GM19438 (cell line): ENCODE data around the gene SLC29A1.
A peak's percentile ranks its signal among the peaks of the same experiment; 100 is the strongest.
"Not testable (repeated sequence)": the region's sequence is repeated elsewhere in the genome, so short reads cannot be mapped to it uniquely, and the experiment has no call there.

Experiments
- ATAC-seq: cut with Tn5 transposase; IDR thresholded peaks from one replicate; pipeline ENCODE4 v1.9.1; 2021; ENCODE audit warnings: low read depth; ENCODE audit not compliant: unreplicated experiment

SLC29A1 gene

DNA sequence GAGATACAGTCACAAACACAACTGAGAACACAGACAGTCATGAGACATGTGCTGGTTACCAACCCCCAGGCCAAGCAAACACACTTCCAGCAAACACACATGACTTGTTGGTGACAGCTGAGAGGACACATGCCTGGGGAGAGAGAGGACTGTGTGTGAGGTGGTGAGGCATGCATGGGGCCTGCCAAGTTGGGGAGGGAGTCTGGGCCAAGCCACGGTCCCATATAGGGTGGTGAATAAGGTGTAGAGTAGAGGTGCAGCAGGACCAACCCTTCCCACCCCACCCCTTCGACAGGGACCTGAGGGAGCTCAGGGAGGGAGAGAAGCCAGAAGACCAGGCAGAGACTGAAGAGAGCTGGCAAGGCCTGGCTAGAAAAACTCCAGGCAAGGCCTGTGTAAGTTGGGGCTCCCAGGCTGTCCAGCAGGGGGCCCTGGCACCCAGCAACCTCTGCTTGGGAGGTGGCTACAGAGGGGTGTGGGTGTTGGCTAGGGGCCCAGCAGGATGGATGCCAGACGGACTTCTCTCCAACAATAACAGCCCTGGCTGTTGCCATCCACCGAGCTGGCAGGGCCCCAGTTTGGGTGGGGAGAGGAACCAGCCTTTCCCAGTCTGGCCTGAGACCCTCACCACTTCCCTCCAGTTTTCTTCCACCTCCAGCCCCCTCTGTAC, 2.0 kb upstream of the SLC29A1 start:
- peak; percentile 45 for ATAC-seq

DNA sequence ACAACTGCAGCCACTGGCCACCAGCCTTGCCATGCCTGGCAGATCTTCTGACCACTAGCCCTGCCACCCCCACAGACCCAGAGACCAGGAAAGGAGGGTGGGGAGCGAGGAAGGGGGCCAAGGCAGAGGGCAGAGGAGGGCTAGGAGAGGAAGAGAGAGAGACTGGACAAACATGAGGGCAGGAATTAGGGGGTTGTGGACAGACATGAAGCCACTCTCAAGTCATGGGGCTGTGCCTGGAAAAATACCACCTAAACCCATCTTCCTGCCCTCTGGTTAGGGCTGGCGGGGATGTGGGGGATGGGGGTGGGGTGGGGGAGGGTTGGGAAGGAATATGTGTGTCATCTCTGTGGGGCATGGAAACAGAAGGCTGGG, 1.4 kb upstream of the SLC29A1 start:
- no peak for ATAC-seq

DNA sequence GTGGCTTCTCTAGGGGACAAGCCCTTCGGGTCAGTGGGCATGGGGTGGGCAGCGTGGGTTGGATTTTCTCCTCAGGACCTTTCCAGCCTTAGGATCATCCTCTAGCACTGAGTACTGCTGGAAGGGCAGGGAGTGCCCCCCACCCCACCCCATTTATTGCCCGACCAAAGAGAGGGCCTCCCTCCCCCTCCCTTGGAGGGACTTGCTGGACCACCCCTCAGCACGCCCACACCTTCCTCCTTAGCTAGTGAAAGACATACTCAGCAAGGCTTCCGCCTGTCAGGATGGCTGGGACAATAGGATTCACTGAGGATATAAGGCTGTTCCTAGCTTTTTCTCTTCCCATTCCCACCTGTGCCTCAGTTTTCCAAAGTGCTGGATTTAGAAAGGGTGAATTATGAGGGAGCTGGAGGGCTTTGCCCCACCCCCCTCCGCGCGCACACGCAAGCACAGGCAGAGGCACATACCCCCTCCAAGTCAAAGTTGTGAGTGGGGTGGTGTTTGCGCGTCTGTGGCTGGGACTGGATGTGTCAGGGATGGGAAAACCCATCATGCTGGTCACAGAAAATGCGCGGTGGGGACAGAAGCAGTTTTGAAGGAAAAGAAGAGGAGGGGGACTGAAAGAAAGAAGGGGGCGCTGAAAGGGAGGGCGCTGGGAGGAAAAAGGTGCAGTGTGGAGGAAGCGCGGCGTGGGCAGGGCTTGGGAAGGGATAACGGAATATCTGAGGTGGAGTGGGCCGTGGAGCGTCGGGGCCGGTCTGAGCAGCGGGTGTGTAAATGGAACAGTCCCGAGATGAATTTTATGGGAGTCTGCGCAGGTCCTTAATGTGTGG, 693 bp upstream of the SLC29A1 start:
- no peak for ATAC-seq

DNA sequence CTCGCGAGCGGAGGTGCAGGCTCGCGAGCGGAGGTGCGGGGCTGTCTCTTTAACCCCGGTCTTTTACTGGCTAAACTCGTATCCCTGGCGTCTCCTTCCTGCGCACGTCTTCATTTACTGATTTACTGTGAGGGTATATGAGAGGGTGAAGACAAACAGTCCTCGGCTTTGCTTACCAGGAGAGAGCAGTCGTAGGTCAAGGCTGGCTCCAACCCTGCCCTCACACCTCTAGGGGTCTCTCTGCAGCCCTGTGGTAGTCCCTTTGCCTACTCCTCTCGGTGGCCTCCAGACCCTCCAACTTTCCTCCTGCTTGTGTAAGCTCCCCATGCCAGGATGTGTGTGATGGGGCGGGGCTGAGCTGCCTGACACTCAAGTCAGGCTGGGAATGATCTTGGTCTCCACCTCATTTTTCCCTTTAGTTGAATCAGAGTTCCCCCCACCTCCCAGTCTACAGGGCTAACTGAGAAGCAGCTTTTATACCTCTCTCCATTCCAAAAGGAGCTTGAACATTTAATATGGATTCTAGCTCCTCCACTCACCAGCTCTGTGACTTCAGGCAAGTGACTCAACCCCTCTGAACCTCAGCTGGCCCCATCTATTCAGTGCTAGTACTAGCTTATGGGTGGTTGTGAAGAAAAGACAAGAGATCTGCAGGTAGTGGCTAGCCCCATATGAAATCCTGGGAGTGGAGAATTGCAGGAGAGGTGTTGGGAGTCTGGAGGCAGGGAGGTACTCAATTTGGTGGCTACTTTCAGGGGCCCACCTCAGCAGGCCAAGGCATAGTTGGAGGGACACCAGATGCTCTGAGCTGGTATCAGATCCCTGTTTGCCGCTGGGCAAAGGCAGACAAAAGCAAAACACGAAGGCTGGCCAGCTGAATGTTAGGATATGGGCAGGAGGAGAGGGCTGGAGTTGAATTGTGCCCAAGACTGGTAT, 902 bp downstream of the SLC29A1 start:
- peak; percentile 13 for ATAC-seq

DNA sequence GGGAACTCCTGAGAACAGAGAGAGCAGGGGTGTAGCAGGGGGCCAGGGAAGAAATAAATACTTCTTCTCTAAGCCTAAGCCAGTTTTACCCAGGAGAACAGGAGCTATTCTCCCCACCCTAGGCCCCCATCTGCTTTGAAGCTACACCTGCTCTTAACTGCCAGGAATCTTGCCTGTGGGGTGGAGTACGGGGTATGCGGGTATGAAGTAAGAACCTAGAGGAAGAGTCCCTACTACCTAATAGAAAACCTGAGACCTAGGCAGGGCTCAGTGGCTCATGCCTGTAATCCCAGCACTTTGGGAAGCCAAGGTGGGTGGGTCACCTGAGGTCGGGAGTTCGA, 1.5 kb downstream of the SLC29A1 start:
- no peak for ATAC-seq

DNA sequence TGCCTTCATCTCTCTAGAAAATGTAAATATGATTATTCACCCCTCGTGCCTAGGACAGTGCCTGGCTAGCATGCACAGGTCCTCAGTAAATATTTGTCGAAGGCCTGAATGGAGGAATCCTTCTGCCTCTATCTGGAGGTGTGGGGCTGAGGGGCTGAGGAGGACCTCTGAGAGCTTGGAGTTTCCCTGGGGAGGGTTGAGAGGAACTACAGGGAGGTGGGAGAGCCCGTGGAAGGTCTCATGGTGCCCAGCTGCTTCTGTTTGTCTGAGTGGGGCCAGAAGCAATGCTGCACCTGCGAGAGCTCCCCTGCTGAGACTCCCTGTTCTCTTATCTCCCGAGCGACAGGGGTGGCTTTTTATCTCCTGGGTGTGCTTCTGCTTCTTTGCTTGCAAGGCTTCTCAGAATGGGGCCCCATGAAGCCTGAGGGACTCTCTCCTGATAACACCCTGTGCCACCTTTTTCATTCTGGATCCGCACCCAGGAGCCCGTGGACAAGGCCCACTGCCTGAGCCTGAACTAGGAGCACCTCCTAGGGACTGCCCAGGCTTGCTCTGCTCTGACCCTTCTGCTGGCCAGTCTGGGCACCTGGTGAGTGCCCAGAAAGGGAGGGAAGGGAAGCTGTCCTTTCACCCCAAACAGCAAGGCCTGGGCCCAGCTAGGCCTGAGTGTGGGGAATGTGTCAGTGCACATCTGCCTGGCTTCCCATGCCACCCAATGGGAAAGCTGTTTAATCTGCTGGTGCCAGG, 2.4 kb downstream of the SLC29A1 start:
- ATAC-seq = no peak

DNA sequence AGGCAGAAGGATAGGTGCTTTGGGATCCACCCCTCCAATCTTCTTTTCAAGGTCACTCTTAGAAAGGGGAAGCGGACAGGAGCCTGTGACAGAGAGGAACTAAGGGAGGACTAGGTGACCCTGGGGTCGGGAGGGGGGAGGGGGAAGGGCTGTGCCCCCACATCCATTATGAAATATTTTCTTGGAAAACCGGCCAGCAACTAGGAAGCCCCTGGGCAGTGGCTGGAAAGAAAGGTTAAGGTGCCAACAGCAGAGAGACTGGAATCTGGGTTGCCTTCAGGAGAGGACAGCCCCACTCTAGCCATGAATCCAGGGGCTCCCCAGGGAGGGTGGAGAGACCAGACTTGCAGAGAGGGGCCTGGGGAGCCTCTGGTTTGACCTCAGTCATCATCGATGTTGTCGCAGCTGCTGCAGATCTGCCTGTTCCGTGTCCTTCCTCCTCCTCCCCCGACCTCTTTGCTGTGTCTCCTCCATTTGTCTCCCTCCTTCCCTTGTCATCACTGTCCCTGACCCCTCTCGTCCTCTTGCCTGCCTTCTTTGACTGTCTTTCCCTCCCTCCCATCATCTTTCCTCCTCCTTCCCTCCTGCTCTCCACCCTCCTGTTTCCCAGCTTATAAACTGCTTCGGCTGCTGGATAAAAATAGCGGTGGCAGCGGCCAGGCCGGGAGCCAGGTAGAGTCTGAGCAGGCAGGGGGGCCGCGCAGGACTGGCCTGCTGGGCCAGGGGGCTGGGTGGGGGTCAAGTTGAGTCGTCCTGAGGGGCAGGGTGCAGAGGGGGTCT, 3.2 kb downstream of the SLC29A1 start:
- no peak for ATAC-seq

DNA sequence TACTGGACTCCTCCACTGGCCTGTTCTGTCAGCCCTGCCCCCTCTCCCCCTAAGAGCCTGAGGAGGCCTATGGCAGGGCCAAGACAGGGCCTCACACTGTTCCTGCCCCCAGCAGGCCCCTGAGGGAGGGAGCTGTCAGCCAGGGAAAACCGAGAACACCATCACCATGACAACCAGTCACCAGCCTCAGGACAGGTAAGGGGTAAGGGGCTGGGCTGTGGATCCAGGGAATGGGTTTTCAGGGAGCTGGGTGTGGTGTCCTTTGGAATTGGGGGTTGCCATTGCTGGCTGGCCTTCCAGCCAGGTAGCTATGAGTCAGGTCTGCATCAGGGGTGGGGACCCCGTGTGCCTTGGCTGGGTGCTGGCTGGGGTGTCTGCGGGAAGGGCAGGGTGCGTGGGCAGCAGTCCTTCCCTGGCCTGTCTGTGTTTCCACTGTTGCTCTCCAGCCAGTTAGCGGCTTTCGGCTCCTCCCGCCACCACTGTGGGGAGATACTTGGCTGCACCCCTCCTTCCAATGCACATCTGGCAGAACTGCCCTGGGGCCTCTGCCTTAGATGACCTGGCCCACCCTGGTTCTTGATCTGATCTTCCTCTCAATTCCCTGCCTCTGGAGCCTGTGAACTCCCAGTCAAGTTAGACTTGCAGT, 3.9 kb downstream of the SLC29A1 start:
- ATAC-seq = no peak

DNA sequence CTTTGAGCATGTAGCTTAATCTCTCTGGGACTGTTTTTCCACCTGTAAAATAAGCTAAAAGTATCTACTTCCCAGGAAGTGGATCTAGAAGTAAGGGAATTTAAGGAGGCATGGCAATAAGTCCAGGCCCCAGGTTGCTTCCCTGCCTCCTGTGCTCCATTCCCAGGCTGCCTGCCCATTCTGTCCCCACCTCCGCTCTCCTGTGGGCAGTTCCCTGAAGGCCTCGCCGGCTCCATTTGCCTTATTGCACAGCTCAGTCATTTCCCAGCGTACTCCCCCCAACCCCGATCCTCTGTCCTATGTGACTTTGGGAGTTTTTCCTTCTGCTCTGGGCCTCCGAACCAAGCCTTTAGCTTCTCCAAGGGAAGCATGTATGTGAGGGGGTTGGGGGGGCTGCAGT, 4.6 kb downstream of the SLC29A1 start:
- no peak for ATAC-seq

DNA sequence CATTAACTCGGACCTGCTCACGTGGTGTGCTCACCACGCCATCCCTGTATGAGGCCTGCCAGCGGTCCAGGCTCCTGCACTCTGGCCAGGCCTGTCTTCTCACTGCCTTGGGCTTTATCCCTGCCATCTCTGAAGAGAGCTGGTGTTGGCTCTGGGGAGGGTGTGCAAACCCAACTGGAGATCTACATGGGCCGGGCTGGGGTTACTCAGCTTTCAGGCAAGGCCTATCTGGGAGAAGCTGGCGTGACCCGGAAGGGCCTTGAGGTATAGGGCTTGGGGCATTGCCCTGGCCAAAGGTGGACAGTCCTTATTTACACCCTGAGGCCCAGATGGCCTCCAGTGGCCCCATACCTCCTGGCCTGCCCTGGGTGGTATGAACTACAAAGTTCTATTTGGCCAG, 5.0 kb downstream of the SLC29A1 start:
- ATAC-seq = no peak

DNA sequence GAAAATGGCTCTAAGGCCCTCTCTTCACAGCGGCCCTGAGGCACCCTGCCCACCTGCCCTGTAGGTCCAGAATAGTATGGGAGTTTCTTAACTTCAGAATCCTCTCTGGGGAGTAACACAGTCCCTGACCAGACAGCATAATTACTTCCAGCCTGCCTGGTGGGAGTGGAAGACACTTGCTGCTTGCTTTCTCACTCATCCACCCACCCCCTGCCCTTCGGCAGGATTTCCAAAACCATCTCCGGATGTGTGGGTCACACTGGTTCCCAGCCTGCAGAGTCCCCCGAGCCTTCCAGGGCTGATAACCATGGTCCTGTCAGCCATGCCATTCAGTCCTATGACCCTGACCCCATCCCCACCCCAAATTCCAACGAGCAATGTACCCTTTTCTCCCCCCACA, 5.4 kb downstream of the SLC29A1 start:
- ATAC-seq = no peak

DNA sequence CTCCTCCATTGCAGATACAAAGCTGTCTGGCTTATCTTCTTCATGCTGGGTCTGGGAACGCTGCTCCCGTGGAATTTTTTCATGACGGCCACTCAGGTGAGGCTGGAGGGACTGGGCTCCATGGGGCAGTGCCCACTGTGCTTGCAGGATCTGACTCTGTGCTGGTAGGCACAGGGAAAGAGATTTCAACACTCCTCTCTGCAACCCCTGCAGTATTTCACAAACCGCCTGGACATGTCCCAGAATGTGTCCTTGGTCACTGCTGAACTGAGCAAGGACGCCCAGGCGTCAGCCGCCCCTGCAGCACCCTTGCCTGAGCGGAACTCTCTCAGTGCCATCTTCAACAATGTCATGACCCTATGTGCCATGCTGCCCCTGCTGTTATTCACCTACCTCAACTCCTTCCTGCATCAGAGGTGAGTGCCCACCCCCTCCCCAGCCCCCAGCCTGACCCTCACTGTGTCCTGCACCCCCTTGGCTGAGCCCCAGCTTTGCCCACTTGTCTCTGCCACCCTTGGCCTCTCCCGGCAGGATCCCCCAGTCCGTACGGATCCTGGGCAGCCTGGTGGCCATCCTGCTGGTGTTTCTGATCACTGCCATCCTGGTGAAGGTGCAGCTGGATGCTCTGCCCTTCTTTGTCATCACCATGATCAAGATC, 6.1 kb downstream of the SLC29A1 start:
- ATAC-seq = no peak

DNA sequence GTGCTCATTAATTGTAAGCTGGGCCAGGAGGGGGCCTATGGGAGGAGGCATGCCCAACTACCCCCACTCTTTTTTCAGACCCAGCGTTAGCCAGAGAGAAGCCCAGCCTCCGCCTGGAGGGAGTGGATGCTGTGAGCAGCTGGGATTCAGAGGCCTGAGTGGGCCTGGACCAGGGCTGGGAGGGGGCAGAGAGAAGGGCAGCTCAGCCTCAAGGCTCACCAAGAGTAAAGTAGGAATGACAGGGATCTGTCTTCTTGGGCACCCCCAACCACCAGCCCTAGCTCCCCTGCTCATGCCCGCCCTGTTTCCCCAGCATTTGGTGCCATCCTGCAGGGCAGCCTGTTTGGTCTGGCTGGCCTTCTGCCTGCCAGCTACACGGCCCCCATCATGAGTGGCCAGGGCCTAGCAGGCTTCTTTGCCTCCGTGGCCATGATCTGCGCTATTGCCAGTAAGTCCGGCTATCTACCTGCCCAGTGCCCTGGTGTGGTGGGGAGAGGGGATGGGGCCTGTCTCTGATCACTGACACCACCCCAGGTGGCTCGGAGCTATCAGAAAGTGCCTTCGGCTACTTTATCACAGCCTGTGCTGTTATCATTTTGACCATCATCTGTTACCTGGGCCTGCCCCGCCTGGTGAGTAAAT, 6.8 kb downstream of the SLC29A1 start:
- ATAC-seq = no peak

DNA sequence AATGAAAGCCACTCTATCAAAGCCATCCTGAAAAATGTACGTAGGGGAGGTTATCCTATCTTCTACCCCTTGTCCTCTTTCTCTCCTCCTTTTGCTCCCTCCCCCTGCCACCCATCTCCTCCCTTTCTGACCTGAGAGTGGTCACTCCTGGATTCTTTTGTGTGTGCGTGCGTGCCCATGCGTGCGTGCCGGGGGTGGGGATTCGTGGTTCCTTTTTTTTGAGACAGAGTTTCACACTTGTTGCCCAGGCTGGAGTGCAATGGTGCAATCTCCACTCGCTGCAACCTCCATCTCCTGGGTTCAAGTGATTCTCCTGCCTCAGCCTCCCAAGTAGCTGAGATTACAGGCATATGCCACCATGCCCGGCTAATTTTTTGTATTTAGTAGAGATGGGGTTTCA, 8.0 kb downstream of the SLC29A1 start:
- ATAC-seq = not testable (repeated sequence)

DNA sequence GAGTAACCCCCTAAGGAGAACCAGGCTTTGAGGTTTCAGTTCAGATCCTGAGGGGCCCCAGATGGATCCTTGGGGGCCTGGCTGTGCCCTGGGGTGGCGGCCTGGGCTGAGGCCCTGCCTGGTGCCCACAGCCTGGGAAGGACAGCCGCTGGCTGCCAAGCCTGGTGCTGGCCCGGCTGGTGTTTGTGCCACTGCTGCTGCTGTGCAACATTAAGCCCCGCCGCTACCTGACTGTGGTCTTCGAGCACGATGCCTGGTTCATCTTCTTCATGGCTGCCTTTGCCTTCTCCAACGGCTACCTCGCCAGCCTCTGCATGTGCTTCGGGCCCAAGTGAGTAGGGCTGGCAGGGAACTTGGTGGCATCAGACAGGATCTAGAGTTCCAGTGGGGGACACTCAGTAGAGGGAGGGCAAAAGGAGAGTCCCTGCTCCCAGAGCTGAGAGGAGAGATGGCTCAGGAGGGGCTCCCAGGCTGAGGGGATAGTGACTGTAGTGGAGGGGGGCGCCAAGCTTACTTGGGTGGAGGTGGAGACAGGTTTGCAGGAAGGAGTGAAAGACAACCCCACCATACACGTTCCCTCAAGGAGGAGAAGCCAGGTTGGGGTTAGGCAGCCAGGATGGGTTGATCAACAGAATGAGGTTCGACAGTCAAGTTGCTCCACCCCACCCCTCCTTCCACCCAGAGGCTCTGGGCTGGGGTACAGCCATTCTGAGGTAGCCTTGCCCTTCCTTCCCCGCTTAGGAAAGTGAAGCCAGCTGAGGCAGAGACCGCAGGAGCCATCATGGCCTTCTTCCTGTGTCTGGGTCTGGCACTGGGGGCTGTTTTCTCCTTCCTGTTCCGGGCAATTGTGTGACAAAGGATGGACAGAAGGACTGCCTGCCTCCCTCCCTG, 9.5 kb downstream of the SLC29A1 start:
- ATAC-seq = no peak

DNA sequence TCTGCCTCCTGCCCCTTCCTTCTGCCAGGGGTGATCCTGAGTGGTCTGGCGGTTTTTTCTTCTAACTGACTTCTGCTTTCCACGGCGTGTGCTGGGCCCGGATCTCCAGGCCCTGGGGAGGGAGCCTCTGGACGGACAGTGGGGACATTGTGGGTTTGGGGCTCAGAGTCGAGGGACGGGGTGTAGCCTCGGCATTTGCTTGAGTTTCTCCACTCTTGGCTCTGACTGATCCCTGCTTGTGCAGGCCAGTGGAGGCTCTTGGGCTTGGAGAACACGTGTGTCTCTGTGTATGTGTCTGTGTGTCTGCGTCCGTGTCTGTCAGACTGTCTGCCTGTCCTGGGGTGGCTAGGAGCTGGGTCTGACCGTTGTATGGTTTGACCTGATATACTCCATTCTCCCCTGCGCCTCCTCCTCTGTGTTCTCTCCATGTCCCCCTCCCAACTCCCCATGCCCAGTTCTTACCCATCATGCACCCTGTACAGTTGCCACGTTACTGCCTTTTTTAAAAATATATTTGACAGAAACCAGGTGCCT, 10.2 kb downstream of the SLC29A1 start:
- ATAC-seq = no peak
